Measurements from ENCODE around the gene CCDC187.

Gene CCDC187

GRCh38 chr9:136262671-136263178 is 41.2 kb downstream of the CCDC187 start:
- Histone ChIP-seq H3K27me3 (ENCODE audit: insufficient read depth, low read length) (peaks cover 1% of the 10 kb centered on the region; the same call in 1 of the 2 replicates), H3K4me3 (ENCODE audit: low read length) (no peak overlapping the region), H3K27ac (ENCODE audit: low read length) (no peak overlapping the region), H3K9ac (ENCODE audit: low read depth, low read length) (no peak overlapping the region), H3K36me3 (ENCODE audit: insufficient read depth, low read depth, low read length) (no peaks in the 10 kb centered on the region), H3K4me1 (ENCODE audit: insufficient read depth, low read length) (no peaks in the 10 kb centered on the region; the same call in 1 of the 2 replicates), H3K9me3 (ENCODE audit: insufficient read depth, low read depth, low read length) (no peaks in the 10 kb centered on the region)

- Histone ChIP-seq H3K27ac (ENCODE audit: low read length) (no peak overlapping the region), H3K9me3 (ENCODE audit: insufficient read depth, low read depth, low read length) (no peaks in the 10 kb centered on the region), H3K9ac (ENCODE audit: low read depth, low read length) (no peak overlapping the region), H3K4me3 (ENCODE audit: low read length) (no peak overlapping the region), H3K36me3 (ENCODE audit: insufficient read depth, low read depth, low read length) (no peaks in the 10 kb centered on the region), H3K4me1 (ENCODE audit: insufficient read depth, low read length) (no peaks in the 10 kb centered on the region), H3K27me3 (ENCODE audit: insufficient read depth, low read length) (no peaks in the 10 kb centered on the region)
Observed at GRCh38 chr9:136261686-136262430, 42.0 kb downstream of the CCDC187 start.

GRCh38 chr9:136260936-136261472 is 42.9 kb downstream of the CCDC187 start:
- no peak overlapping the region for H3K27ac ChIP-seq (ENCODE audit: low read length)
- no peaks in the 10 kb centered on the region for H3K4me1 ChIP-seq (ENCODE audit: insufficient read depth, low read length)
- H3K27me3 ChIP-seq (ENCODE audit: insufficient read depth, low read length) = no peaks in the 10 kb centered on the region
- H3K36me3 ChIP-seq (ENCODE audit: insufficient read depth, low read depth, low read length) = no peaks in the 10 kb centered on the region
- no peak overlapping the region for H3K4me3 ChIP-seq (ENCODE audit: low read length)
- no peaks in the 10 kb centered on the region for H3K9me3 ChIP-seq (ENCODE audit: insufficient read depth, low read depth, low read length)
- H3K9ac ChIP-seq (ENCODE audit: low read depth, low read length) = no peak overlapping the region

GRCh38 chr9:136260521-136260920 is 43.4 kb downstream of the CCDC187 start:
- no peaks in the 10 kb centered on the region for H3K36me3 ChIP-seq (ENCODE audit: insufficient read depth, low read depth, low read length)
- no peak overlapping the region for H3K27ac ChIP-seq (ENCODE audit: low read length)
- no peak overlapping the region for H3K4me3 ChIP-seq (ENCODE audit: low read length)
- no peaks in the 10 kb centered on the region for H3K4me1 ChIP-seq (ENCODE audit: insufficient read depth, low read length)
- H3K9me3 ChIP-seq (ENCODE audit: insufficient read depth, low read depth, low read length) = no peaks in the 10 kb centered on the region
- no peak overlapping the region for H3K9ac ChIP-seq (ENCODE audit: low read depth, low read length)
- no peaks in the 10 kb centered on the region for H3K27me3 ChIP-seq (ENCODE audit: insufficient read depth, low read length)

- no peak overlapping the region for H3K27ac ChIP-seq (ENCODE audit: low read length)
- H3K9me3 ChIP-seq (ENCODE audit: insufficient read depth, low read depth, low read length) = no peaks in the 10 kb centered on the region
- no peak overlapping the region for H3K9ac ChIP-seq (ENCODE audit: low read depth, low read length)
- no peaks in the 10 kb centered on the region for H3K36me3 ChIP-seq (ENCODE audit: insufficient read depth, low read depth, low read length)
- H3K27me3 ChIP-seq (ENCODE audit: insufficient read depth, low read length) = no peaks in the 10 kb centered on the region
- H3K4me1 ChIP-seq (ENCODE audit: insufficient read depth, low read length) = no peaks in the 10 kb centered on the region
- H3K4me3 ChIP-seq (ENCODE audit: low read length) = no peak overlapping the region
Observed at GRCh38 chr9:136259836-136260235, 44.1 kb downstream of the CCDC187 start.

- Histone ChIP-seq H3K4me3 (ENCODE audit: low read length) (no peak overlapping the region), H3K36me3 (ENCODE audit: insufficient read depth, low read depth, low read length) (no peaks in the 10 kb centered on the region), H3K27ac (ENCODE audit: low read length) (no peak overlapping the region), H3K4me1 (ENCODE audit: insufficient read depth, low read length) (no peaks in the 10 kb centered on the region), H3K9me3 (ENCODE audit: insufficient read depth, low read depth, low read length) (no peaks in the 10 kb centered on the region), H3K9ac (ENCODE audit: low read depth, low read length) (no peak overlapping the region), H3K27me3 (ENCODE audit: insufficient read depth, low read length) (no peaks in the 10 kb centered on the region)
Observed at GRCh38 chr9:136259517-136259813, 44.4 kb downstream of the CCDC187 start.

- Histone ChIP-seq H3K9ac (ENCODE audit: low read depth, low read length) (no peak overlapping the region), H3K27me3 (ENCODE audit: insufficient read depth, low read length) (no peaks in the 10 kb centered on the region)
Observed at GRCh38 chr9:136258786-136259516, 44.9 kb downstream of the CCDC187 start.

GRCh38 chr9:136258299-136258625 is 45.6 kb downstream of the CCDC187 start:
- Histone ChIP-seq H3K36me3 (ENCODE audit: insufficient read depth, low read depth, low read length) (no peaks in the 10 kb centered on the region), H3K4me1 (ENCODE audit: insufficient read depth, low read length) (no peaks in the 10 kb centered on the region), H3K4me3 (ENCODE audit: low read length) (no peak overlapping the region), H3K9ac (ENCODE audit: low read depth, low read length) (no peak overlapping the region), H3K9me3 (ENCODE audit: insufficient read depth, low read depth, low read length) (no peaks in the 10 kb centered on the region), H3K27me3 (ENCODE audit: insufficient read depth, low read length) (no peaks in the 10 kb centered on the region), H3K27ac (ENCODE audit: low read length) (no peak overlapping the region)

More at GRCh38 chr9:136258786-136259516, 44.9 kb downstream of the CCDC187 start:
- Histone ChIP-seq H3K9me3 (ENCODE audit: insufficient read depth, low read depth, low read length) (no peaks in the 10 kb centered on the region), H3K4me1 (ENCODE audit: insufficient read depth, low read length) (no peaks in the 10 kb centered on the region), H3K27ac (ENCODE audit: low read length) (no peak overlapping the region), H3K36me3 (ENCODE audit: insufficient read depth, low read depth, low read length) (no peaks in the 10 kb centered on the region), H3K4me3 (ENCODE audit: low read length) (no peak overlapping the region)

- Histone ChIP-seq H3K9ac (ENCODE audit: low read depth, low read length) (no peak overlapping the region), H3K4me1 (ENCODE audit: insufficient read depth, low read length) (no peaks in the 10 kb centered on the region), H3K27me3 (ENCODE audit: insufficient read depth, low read length) (no peaks in the 10 kb centered on the region), H3K4me3 (ENCODE audit: low read length) (no peak overlapping the region), H3K27ac (ENCODE audit: low read length) (no peak overlapping the region), H3K36me3 (ENCODE audit: insufficient read depth, low read depth, low read length) (no peaks in the 10 kb centered on the region), H3K9me3 (ENCODE audit: insufficient read depth, low read depth, low read length) (no peaks in the 10 kb centered on the region)
Observed at GRCh38 chr9:136257381-136258298, 46.3 kb downstream of the CCDC187 start.

- Histone ChIP-seq H3K27ac (ENCODE audit: low read length) (no peak overlapping the region), H3K4me1 (ENCODE audit: insufficient read depth, low read length) (no peaks in the 10 kb centered on the region), H3K36me3 (ENCODE audit: insufficient read depth, low read depth, low read length) (no peaks in the 10 kb centered on the region), H3K9me3 (ENCODE audit: insufficient read depth, low read depth, low read length) (no peaks in the 10 kb centered on the region), H3K27me3 (ENCODE audit: insufficient read depth, low read length) (no peaks in the 10 kb centered on the region), H3K4me3 (ENCODE audit: low read length) (no peak overlapping the region), H3K9ac (ENCODE audit: low read depth, low read length) (no peak overlapping the region)
Observed at GRCh38 chr9:136255896-136256890, 47.7 kb downstream of the CCDC187 start.

Data from iPS-20b (cell line).